ENCODE measurements around the gene ELMO1.

The ELMO1 gene

DNA sequence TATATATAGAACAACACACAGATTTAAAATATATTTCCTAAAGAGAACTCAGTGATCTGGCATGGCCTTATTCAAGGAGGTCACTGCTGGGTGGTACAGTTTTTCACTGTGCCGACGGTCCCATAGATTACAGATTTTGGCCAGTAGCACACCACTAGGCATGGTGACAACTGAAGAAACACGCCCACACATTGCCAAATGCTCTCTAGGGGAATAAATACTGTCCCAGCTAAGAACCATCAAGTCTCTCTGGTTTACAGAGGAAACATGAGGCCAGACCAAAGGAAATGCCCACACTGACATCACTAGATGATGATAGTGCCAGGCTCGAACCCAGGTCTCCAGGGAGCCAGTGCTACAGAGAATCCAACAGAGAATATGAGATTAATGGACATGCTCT lies 316.8 kb downstream of the ELMO1 start:
- no peak for DNase-seq (ENCODE audit: low read depth in 2 of 2)

DNA sequence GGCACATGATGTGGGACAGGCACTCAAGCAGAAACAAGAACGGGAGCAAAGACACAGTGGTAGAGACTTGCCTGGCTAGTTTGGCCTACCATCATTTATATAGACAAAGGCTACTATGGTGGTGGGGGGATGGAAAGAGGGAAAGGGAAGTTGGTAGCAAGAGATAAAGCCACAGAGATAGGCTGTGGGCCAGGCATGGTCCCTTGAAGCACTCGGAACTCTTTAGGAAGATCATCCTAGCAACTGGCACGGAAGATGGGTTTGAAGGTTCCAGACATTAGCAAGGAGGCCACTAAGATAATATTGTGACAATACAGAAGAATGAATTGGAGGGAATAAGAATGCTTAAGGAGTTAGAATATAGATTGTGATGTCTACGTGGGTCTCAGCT lies 319.6 kb downstream of the ELMO1 start:
- no peak for DNase-seq (ENCODE audit: low read depth in 2 of 2)

DNA sequence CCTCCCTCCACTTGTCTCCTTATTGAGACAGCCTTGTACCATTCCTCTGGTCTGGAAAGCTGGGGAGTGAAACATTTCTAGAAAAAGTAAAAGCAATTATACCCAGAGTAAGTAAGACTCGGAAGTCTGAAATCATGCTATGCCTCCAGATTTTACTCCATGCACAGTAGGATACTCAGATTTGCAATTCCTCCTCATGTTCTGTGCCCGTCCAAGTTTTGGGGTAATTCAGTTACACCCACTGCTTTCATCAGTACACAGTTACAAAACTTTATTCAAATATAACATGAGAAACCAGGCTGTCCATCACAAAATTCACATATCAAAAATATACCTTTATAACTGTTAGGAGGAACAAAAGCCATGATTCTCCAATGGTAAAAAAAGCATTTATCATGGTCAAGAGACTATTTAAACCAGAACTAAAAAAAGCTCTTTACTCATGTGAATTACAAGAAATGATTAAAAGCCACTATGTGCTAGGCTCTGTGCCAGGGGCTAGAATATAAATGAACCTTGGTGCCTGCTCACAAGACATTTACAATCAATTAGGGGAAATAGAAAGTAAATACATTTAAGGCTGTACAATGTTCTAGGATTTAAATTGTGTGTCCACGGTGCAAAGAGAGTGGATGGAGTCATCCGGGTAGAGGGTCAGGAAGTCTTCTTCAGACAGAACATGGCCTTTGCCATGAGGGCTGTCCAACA lies 320.2 kb downstream of the ELMO1 start:
- DNase-seq (ENCODE audit: low read depth in 2 of 2) = no peak

DNA sequence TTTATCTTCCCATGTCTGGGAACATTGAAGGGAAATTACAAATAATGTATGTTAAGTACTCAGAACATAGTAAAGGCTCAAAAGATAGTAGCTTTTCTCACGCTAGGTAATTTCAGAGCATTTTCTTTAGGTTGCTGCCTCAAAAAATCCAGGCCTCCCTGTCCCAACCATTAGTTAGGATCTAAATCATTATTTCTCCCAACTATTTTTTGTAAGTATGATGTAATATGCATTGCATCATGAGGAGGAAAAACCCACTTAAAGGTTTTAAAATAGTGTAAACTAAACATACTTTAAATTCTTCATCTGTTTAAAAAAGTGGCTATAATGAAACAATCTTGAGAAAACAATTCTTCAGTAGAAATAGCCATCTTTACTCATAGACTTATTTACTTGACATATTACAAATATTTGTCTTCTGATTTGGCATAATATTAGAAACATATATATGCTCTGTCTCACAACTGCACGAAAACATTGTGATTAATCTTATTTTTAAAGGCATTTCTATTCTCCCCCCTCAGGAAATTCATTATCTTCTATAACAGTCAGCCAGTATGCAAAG lies 329.3 kb downstream of the ELMO1 start:
- DNase-seq (ENCODE audit: low read depth in 2 of 2) = no peak

DNA sequence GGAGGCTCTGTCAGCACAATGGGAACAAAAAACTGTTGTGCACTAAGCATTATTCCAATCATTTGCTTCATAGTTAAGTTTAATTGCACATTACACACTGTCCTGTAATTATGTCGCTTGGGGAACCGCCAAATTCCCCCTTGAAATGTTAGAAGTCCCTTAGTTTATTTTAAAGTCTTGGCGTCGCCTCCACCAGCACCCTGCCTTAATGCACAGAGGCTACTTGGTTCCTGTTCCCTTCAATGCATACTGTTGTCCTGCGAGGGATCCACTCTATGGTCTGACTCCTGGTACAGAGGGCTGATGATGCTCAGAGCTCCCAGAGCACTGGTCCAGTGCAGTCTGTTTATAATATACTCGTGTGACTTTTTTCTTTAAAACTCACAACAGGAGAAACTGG lies 330.7 kb downstream of the ELMO1 start:
- DNase-seq (ENCODE audit: low read depth in 2 of 2) = no peak

DNA sequence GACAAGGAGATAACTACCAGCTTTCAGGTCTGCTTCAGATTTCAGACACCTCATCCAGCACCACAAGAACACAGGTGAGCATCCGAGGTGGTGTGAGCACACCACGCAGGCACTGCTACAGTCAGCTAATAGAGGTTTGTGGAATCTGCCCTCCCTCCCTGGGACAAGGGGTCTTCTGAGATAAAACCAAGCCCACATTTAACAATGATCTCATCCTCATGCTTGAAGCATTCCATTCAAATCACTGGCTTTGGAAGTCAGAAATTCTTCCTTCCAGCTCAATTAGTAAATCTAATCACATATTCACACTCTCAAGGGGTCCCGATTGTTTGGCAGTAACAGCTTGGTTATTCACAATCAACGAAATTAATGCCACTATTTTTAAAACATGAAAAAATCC lies 331.4 kb downstream of the ELMO1 start:
- DNase-seq (ENCODE audit: low read depth in 2 of 2) = no peak

DNA sequence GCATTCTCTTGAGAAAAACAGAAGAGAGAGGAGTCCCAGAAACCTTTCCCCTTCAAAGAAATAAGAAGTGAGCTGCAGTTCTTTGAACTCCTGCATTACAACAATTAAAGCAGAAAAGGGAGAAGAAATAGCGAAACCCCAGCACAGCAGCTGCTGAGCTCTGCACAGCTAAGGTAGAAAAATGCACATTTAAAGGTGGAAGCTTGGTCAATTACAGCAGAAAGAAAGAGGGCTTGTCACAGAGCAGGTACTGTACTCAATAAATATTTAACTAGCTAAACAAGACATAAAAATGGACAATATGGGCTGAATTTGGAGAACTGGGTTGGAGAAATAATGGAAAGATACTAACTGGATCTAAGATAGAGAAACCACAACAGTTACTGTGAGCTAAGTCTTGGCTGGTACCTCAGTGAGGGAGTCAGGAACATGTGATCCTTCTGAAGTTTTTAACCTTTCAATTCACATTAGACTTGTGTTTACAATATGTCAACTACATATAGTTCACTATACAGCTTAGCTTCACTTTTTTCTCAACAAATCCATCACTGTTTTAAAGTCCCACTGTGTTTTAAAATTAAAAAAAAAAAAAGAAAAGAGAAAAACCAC lies 332.5 kb downstream of the ELMO1 start:
- no peak for DNase-seq (ENCODE audit: low read depth in 2 of 2)

DNA sequence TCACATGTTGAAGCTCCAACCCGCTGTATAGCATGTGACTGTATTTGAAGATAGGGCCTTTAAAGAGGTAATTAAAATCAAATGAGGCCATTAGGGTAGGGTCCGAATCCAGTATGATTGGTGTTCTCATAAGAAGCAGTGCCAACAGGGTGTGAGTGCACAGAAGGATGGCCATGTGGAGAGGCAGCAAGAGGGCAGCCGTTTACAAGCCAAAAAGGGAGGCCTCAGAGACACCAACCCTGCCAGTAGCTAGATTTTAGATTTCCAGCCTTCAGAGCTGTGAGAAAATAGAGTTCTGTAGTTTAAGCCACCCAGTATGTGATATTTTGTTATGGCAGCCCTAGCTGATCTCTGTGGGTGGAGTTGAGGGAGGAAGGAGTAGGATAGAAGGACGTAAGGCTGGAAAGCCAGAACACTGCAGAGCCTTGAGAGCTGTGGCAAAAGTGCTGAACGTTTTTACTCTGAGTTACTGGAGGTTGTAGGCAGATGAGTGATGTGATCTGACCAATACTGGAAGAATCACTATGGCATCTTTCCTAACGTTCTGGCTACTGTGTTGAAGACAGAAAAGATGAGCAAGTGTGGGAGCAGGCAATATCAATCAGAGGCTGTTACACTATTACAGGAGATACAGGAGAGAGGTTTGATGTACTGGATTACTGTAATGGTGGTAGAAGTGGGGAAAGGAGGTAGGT lies 334.9 kb downstream of the ELMO1 start:
- DNase-seq (ENCODE audit: low read depth in 2 of 2) = no peak

DNA sequence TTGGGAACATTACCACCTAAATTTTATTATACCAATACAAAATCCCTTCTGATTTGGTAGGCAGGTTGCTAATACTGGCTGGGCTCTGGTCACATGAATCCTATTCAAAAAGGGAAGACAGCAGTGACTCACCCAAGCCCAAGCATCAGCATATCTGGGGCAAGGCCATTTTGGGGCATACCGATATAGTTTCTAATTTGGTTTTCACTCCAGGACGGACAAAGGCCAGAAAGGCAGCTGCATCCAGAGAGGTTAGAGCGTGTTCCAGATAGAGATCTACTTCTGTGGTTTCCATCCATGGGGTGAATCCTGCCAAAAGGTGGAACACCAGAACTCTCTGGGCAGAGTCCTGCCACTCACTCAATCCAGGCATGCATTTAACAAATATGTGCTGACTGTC lies 335.8 kb downstream of the ELMO1 start:
- DNase-seq (ENCODE audit: low read depth in 2 of 2) = no peak

DNA sequence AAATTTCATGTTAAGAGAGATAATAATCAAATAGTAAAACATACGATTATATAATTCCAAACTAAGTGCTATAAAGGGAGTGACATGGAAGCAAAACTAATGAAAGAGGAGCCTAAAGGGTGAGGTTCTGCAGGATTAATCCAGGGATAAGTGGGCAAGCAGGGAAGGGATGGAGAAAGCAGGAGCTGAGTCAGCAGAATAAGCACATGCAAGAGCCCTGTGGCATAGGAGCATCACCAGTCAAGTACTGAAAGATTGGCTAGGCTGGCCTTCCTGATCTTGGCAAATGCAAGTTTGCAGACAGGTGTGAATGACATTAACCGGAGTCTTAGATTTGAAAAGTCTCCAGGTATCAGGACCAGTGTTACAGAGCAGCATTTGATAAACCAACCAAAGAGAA lies 336.4 kb downstream of the ELMO1 start:
- no peak for DNase-seq (ENCODE audit: low read depth in 2 of 2)

DNA sequence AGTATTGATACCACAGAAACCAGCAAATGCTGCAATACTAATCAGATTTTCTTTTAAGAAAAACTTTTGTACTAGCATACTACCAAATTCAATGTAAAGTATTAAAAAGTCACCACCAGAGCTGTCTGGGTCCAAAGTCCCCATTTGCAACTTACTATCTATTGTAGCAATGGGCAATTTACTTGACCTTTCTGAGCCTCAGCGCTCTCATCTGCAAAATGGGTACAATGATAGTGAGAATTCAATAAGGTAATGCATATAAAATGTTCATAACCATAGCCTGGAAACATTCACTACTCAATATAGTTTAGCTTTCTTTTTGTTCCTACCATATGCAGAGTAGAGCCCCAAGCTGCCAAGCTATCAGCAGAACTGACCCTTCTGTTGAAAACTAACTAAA lies 337.2 kb downstream of the ELMO1 start:
- no peak for DNase-seq (ENCODE audit: low read depth in 2 of 2)

DNA sequence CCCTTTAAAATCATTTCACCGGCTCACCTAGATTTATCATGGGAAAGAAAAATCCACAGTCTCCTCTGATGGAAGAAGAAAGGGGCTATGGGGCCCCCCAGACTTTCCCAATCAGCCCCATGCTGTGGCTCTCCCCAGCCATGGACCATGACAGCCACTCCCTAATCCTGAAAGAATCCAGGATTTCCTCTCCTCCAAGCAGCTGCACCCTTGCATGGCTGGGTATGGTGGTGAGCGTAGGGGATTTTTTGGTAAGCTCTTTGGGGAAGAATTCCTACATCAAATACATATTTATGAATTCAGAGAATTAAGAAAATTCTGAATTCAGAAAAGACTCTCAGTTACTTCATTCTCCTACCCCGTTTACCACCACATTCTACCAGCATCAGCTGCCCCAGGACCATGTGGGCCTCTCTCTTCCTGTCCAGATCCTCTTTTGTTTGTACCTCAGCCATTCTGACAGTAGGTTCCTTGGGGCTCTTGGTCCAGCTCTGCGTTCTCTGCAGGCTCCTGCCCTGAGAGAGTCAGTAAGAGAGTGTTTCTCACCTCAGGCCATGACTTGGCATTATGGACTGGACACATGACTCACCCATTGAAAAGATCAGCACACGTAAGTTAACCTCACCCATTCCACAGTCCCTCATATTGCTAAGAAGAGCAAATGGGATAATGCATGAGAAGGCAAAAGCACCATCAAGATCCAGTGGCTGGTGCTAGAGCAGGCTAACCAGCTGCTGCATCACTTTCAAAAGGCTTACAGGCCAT lies 337.8 kb downstream of the ELMO1 start:
- no peak for DNase-seq (ENCODE audit: low read depth in 2 of 2)

DNA sequence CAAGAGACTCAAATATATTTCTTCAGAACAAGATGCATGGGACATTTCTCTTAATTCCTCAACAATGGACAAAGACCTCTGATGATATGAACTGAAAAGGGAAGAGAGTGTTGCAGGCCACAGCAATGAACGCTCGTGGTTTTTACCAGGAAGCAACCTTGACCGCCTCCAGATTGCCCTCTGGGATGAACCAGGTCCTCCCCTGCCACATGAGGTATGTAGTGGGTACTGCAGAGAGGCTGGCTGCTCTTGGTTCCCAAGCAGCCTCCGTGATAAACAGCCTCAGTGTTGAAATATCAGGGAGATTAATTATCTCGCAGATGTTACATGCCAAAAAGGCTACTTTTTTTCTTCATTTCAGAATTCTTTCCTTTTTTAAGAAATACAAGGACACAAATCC lies 338.8 kb downstream of the ELMO1 start:
- DNase-seq (ENCODE audit: low read depth in 2 of 2) = no peak

DNA sequence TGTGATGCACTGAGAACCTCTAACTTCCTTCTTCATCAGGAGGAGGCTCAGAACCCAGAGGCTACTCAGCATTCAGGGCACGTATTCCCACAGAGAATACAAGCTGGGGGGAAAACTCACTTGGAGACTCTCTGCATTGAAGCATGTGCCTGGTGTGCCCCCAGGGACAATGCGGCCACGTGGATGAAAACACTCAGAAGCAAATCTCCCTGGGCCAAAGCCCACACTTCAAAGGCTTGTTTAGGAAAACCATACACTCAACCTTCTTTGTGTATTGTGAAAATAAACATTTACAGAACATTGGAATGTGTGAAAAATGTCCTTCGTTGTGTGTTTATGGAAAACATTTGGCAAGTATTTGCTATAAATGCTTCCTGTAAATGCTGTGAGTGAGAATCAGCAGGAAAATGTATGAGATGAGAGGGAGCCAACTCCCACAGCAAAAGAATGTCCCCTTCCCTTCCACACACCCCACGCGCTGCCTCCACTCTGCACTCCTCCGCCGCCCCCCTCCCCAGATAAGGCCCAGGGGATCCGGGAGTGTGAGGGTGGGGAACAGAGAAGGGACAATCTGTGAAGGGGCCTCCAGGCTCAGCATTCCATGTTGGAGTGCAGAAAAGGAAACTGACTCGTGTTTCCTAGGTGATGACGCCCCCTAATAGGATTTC lies 339.5 kb downstream of the ELMO1 start:
- DNase-seq (ENCODE audit: low read depth in 2 of 2) = no peak

DNA sequence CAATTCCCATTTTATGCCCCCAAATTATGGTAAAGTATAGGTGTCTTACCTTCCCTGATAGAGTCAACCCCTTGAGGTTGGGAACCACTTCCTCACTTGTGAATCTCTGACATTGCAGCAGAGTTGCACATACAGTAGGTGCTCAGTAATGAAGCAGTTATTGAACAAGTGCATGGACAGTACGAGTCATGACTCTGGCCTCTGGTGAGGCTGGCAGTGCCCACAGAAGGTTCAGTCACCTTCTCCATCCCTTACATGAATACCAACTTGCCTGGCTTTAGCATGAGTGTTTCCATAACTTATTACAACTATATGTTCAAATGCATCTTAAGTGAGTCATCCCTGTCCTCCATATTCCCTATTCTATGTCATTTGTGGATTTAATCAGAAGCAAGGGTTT lies 340.0 kb downstream of the ELMO1 start:
- no peak for DNase-seq (ENCODE audit: low read depth in 2 of 2)

DNA sequence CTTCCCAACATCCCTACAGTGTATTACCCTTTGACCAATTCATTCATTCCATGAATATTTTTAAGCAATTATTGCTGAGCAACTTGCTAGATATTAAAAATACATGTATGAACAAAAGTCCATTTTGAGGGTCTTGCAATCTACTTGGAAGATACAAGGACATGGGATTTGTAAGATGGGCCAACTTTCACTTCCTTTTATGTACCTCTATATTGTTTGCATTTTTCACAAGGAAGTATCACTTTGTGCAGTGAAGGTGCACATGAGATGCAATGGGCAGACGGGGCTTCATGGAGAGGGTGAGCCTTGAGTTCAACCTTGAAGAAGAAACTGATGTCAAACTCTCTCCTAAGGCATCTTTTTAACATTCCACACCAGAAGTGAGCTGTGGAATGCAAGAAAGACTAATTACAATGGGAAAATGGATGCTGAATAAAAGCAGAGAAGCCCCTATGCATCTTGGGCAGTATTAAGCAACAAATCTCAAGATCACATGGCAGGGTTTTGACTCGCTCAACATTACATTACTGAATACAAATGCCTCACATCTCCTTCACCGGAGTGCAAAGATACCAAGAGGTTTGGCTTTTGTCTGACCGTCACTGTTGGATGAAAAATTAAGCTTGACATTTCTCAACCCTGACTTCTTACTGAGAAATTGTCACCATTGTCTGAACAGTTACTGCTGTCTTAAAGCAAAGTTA lies 341.5 kb downstream of the ELMO1 start:
- no peak for DNase-seq (ENCODE audit: low read depth in 2 of 2)

DNA sequence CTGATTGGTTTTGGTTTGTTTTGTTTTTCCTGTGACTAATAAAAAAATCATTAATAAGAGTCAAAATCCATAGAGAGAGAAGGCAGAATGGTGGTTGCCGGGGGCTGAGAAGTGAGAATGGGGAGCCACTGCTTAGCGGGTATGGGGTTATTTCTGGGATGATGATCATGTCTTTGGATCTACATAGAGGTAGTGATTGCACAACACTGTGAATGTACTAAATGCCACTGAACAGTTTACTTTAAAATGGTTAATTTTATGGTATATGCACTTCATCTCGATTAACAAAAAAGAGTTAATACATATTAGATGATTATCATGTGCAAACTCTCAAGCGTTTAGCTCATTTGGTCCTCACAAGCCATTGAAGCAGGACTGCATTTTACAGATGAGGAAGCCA lies 342.9 kb downstream of the ELMO1 start:
- no peak for DNase-seq (ENCODE audit: low read depth in 2 of 2)

DNA sequence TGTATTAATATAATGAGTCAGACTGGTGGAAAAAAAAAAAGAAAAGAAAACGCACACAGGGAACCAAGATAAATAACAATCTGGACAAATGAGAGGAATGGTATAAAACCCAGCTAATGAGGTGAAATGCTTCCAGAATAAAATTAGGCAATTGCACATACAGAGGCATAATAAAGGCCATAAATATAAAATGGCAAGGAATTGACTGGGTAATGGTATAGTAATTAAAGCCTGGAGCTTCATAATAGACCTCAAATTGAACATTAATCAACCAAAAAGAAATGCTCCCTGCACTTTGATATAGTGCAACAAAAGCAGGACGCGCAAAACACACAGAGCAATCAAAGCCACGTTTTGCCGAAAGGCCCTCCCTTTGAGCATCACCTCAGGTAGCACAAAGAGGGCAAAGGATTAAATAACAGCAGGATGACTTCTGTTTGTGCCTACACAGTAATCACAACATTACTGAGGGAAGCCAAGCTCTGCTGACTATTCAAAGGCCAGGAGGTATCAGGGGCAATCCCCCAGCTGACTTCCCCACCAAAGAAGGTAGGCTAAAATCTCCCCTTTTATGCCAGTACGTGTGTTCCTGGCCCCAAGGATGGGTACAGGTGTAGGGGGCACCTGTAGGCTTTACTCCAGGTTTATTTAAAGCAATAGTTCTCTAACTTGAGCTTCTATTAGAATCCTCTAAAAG lies 343.7 kb downstream of the ELMO1 start:
- no peak for DNase-seq (ENCODE audit: low read depth in 2 of 2)

DNA sequence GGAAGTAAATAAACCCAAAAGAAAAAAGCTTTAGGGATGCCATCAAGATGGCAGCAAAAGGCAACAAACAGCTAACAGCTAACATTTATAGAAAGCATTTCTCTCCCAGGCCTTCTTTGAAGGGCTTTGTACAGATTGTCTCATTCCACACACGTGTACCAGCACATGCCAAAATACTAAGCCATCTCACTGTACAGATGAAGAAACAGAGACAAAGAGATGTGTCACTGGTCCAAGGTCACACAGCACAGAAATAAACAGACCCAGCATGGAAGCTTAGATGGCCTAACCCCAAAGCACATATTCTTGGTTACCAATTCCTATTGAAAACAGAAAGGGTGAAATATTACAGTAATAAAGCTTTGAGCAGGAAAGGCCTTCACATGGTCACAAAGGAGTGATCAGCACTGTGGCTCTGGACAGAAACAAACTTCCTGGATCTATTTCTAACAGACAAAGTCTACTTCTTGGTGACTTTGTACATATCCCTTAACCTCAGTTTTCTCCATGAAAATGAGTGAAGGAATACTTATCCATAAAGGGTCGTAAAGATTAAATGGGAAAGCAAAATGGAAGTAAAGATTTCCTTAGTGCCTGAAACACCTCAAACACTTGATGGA lies 346.0 kb downstream of the ELMO1 start:
- DNase-seq (ENCODE audit: low read depth in 2 of 2) = no peak

DNA sequence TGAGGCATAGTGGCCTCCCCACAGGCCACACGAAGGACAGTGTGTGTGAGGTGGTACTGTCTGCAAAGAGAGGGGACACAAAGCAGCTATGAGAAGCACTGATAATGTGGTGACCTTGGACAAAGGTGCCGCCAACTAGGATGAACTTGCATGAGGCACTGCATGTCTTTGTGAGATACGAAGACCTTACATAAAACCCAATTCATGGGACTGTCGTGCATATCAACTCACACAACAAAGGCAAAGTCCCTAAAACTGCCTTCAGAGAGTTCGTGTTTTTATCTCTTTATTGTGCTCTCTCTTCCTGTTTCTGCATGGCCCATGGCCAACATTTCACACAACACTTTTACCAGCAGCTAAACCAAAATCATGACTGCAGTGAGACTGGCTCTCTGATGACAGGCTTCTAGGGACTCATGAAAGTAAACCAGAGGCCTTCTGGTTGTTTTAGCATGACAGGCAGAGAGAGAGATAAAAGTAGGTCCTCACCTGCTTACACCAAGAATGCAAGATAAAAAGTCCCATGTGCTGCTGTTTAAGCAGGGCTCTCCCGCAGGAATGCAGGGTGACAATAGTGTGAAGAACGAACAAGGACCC lies 347.8 kb downstream of the ELMO1 start:
- no peak for DNase-seq (ENCODE audit: low read depth in 2 of 2)
